C4-2B (cell line): Measurements from ENCODE around the gene HCFC1.

ENCODE experiments used
- ZFX ChIP-seq: fragments of 450-650 bp; IDR thresholded peaks from 2 replicates; pipeline ENCODE4 v1.6.1; 2017
- TF ChIP-seq, protein P1 (sequence below): fragments of 450-650 bp; conservative IDR thresholded peaks from 2 replicates; pipeline ENCODE4 v1.5.1; 2017; ENCODE audit warnings: mild to moderate bottlenecking

DNA sequence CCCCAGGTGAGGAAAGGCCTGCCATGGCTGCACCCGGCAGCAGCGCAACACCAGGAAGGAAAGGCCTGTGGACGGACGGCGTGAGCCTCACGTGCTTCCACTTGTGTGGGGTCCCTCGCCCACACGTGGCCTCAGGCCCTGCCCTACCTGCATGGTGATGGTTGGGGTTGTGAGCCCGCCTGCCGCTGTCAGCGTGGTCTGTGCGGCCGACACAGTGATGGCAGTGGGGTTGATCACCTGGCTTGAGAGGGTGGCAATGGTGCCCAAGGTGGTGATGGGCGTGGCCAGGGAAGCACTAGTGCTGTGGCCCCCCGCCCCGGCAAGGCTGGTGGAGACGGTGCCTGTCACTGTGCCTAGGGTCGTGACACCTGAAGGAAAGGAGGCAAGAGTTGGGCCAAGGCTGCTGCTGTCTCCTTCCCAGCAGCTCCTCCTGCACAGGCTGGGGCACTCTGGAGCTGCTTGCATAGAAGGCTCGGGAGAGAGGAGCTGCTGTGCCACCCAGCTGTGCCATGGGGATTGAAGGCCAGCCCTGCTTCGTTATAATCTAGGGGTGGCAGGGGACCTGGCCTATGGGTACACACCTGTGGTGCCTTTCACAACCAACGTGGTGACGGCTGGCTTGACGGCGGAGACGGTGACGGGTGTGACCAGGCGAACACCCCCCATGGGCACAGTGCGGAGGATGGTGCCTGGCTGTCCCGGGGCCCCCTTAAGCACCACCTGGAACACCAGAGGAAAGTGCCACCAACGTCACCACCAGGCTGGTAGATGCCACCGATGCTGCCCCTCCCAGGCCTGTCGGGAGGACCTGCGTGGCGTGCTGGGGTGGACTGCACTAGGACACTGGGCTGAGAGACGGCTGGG, 15.3 kb downstream of the HCFC1 start:
- TF ChIP-seq, protein P1, sequence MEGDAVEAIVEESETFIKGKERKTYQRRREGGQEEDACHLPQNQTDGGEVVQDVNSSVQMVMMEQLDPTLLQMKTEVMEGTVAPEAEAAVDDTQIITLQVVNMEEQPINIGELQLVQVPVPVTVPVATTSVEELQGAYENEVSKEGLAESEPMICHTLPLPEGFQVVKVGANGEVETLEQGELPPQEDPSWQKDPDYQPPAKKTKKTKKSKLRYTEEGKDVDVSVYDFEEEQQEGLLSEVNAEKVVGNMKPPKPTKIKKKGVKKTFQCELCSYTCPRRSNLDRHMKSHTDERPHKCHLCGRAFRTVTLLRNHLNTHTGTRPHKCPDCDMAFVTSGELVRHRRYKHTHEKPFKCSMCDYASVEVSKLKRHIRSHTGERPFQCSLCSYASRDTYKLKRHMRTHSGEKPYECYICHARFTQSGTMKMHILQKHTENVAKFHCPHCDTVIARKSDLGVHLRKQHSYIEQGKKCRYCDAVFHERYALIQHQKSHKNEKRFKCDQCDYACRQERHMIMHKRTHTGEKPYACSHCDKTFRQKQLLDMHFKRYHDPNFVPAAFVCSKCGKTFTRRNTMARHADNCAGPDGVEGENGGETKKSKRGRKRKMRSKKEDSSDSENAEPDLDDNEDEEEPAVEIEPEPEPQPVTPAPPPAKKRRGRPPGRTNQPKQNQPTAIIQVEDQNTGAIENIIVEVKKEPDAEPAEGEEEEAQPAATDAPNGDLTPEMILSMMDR, result no peak
- TF ChIP-seq ZFX, result no peak
